ENCODE measurements around the gene PDHB.

DNA sequence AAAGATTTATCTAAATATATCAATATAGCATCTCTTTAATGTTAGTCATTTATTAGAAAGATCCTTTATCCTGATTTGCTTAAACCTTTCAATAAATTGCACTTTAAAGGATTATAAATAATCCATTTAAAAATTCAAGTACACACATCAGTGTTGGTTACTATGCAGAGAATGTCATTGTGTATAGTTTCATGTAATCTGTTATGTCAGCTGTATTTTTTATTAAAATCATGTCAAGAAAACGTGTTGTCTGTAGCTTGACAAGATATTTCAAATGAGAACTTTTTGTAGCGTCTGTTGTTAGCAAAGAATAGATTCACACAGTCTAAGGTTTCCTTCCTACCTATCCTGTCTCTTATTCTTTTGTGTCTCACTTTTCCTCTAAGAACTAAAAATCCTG lies 7.8 kb downstream of the PDHB start:
- TF ChIP-seq, protein P1, sequence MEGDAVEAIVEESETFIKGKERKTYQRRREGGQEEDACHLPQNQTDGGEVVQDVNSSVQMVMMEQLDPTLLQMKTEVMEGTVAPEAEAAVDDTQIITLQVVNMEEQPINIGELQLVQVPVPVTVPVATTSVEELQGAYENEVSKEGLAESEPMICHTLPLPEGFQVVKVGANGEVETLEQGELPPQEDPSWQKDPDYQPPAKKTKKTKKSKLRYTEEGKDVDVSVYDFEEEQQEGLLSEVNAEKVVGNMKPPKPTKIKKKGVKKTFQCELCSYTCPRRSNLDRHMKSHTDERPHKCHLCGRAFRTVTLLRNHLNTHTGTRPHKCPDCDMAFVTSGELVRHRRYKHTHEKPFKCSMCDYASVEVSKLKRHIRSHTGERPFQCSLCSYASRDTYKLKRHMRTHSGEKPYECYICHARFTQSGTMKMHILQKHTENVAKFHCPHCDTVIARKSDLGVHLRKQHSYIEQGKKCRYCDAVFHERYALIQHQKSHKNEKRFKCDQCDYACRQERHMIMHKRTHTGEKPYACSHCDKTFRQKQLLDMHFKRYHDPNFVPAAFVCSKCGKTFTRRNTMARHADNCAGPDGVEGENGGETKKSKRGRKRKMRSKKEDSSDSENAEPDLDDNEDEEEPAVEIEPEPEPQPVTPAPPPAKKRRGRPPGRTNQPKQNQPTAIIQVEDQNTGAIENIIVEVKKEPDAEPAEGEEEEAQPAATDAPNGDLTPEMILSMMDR (IDR thresholded peaks at IDR 0.05), result no peak
- no peak for TF ChIP-seq POLR2A (IDR thresholded peaks at IDR 0.05)
